Measurements from ENCODE around the gene EMC10.
"Not testable (repeated sequence)": the region's sequence is repeated elsewhere in the genome, so short reads cannot be mapped to it uniquely, and the experiment has no call there.

EMC10 gene

GRCh38 chr19:50453243-50453642, 23.1 kb upstream of the EMC10 start:
- DNase-seq: no peak

GRCh38 chr19:50455992-50456391, 20.3 kb upstream of the EMC10 start:
- DNase-seq: no peak

- no peak for DNase-seq
Measured at GRCh38 chr19:50457300-50457699, 19.0 kb upstream of the EMC10 start.

GRCh38 chr19:50458396-50459066, 17.8 kb upstream of the EMC10 start:
- no peak for DNase-seq

GRCh38 chr19:50459067-50459456, 17.2 kb upstream of the EMC10 start:
- DNase-seq: no peak

- DNase-seq: no peak
Measured at GRCh38 chr19:50459638-50460037, 16.7 kb upstream of the EMC10 start.

- no peak for DNase-seq
Measured at GRCh38 chr19:50460161-50460765, 16.0 kb upstream of the EMC10 start.

GRCh38 chr19:50461066-50461875, 15.0 kb upstream of the EMC10 start:
- peak; percentile 47 to 51 for DNase-seq

- DNase-seq: no peak
Measured at GRCh38 chr19:50462970-50463369, 13.3 kb upstream of the EMC10 start.

- no peak for DNase-seq
Measured at GRCh38 chr19:50464348-50464747, 12.0 kb upstream of the EMC10 start.

GRCh38 chr19:50465000-50465399, 11.3 kb upstream of the EMC10 start:
- no peak for DNase-seq

- no peak for DNase-seq
Measured at GRCh38 chr19:50465986-50466705, 10.2 kb upstream of the EMC10 start.

GRCh38 chr19:50466706-50467039, 9.6 kb upstream of the EMC10 start:
- no peak for DNase-seq

- no peak for DNase-seq
Measured at GRCh38 chr19:50467566-50467965, 8.7 kb upstream of the EMC10 start.

- no peak for DNase-seq
Measured at GRCh38 chr19:50468818-50469217, 7.5 kb upstream of the EMC10 start.

GRCh38 chr19:50473336-50473735, 3.0 kb upstream of the EMC10 start:
- not testable (repeated sequence) for DNase-seq

GRCh38 chr19:50475101-50475568, 1.2 kb upstream of the EMC10 start:
- DNase-seq: no peak

GRCh38 chr19:50475736-50476223, 527 bp upstream of the EMC10 start:
- no peak for DNase-seq

- no peak for DNase-seq
Measured at GRCh38 chr19:50476907-50477238, 566 bp downstream of the EMC10 start.

GRCh38 chr19:50477751-50478515, 1.6 kb downstream of the EMC10 start:
- no peak for DNase-seq

GRCh38 chr19:50478901-50479715, 2.8 kb downstream of the EMC10 start:
- no peak for DNase-seq

All from activated CD4-positive, alpha-beta T cell treated with anti-CD3 and anti-CD28 coated beads for 4 hours (primary cell).